Breast epithelium (tissue), 4 donors: ENCODE data around the gene MYLK3. TPM values are rescaled to one million over a fixed set of nuclear protein-coding genes. Genes with fewer than 3 reads are reported as not detected.

ENCODE experiments used
- DNase-seq, 2 donors: peaks; one replicate each; pipeline ENCODE4 v3.0.0-alpha.2; 2019; ENCODE audit warnings: low spot score in 2 of 2
- H3K27ac ChIP-seq, 2 donors: fragments of 200-600 bp; sonication (generic) in 1 of 2; one replicate each; pipeline ENCODE4 v1.5.1; 2016 to 2019; ENCODE audit warnings: mild to moderate bottlenecking in 1 of 2
- H3K27me3 ChIP-seq, 2 donors: fragments of 200-600 bp; sonication (generic) in 1 of 2; one replicate each; pipeline versions ENCODE4 v1.5.1 to v1.6.0; 2017 to 2019; ENCODE audit warnings: control low read depth in 1 of 2, mild to moderate bottlenecking in 1 of 2
- H3K36me3 ChIP-seq: fragments of 200-600 bp; one replicate; pipeline ENCODE4 v1.5.1; 2019
- H3K4me1 ChIP-seq, 2 donors: fragments of 200-600 bp; sonication (generic); one replicate each; pipeline ENCODE4 v1.5.1; 2016 to 2019; ENCODE audit warnings: control low read depth in 1 of 2
- H3K4me3 ChIP-seq, 3 donors: fragments of 200-600 bp; sonication (generic); 1 replicate in 2 of 3; 2 replicates in 1 of 3; pipeline ENCODE4 v1.5.1; 2016 to 2019; ENCODE audit warnings: mild to moderate bottlenecking in 3 of 3, moderate library complexity in 2 of 3
- H3K9me3 ChIP-seq, 2 donors: fragments of 200-600 bp; sonication (generic) in 1 of 2; one replicate each; pipeline ENCODE4 v1.5.1; 2016 to 2019; ENCODE audit warnings: control low read depth in 1 of 2
- CTCF ChIP-seq, 3 donors: fragments of 450-650 bp; IDR thresholded peaks; one replicate each; pipeline ENCODE4 v1.5.1; 2016 to 2017; ENCODE audit warnings: antibody characterized with exemption in 3 of 3, mild to moderate bottlenecking in 3 of 3, moderate library complexity in 3 of 3
- POLR2A ChIP-seq: fragments of 450-650 bp; IDR thresholded peaks from one replicate; pipeline ENCODE4 v1.6.1; 2016; ENCODE audit warnings: antibody characterized with exemption, mild to moderate bottlenecking, moderate library complexity
- POLR2AphosphoS5 ChIP-seq, 3 donors: sonication (generic); formaldehyde crosslinking; IDR thresholded peaks; one replicate each; pipeline ENCODE4 v1.6.1; 2017; ENCODE audit warnings: antibody characterized with exemption in 3 of 3
- intact Hi-C: fragments of 100-400 bp; cut with DNase I; formaldehyde crosslinking; loops from one replicate; pipeline ENCODE4 v1.15.1; 2023; ENCODE audit warnings: low total_unique reads
- total RNA-seq, 3 donors: library from RNA; depleted of rRNA; stranded (reverse); fragments of >200 nt; gene quantifications; one replicate each; pipeline ENCODE4 v1.1.0, GENCODE V29; 2016

Gene MYLK3
- total RNA-seq, 3 donors from 2014 or later: 0.48 to 0.59 TPM; not detected in 1

- Histone ChIP-seq H3K4me1 (no peaks in the 10 kb centered on the region), H3K4me3 (no peak overlapping the region), H3K9me3 (peaks cover 4 to 6% of the 10 kb centered on the region in 2 donors), H3K27me3 (no peaks in the 10 kb centered on the region), H3K27ac (no peak overlapping the region), H3K36me3 (no peaks in the 10 kb centered on the region)
- no peak for DNase-seq
- TF ChIP-seq CTCF (IDR thresholded peaks at IDR 0.05): no peak
- TF ChIP-seq POLR2A: no peak
- intact Hi-C loops: no loop called here
Observed at GRCh38 chr16:46783800-46784199, 35.7 kb upstream of the MYLK3 start.

GRCh38 chr16:46782320-46782719 is 34.2 kb upstream of the MYLK3 start:
- H3K27ac ChIP-seq: no peak overlapping the region

GRCh38 chr16:46777804-46778203 is 29.7 kb upstream of the MYLK3 start:
- no peaks in the 10 kb centered on the region for H3K4me1 ChIP-seq
- TF ChIP-seq POLR2AphosphoS5 (IDR thresholded peaks at IDR 0.05): no peak
- TF ChIP-seq POLR2A: no peak
- TF ChIP-seq CTCF (IDR thresholded peaks at IDR 0.05): no peak
- no peaks in the 10 kb centered on the region for H3K36me3 ChIP-seq
- H3K27me3 ChIP-seq: no peaks in the 10 kb centered on the region
- no peak overlapping the region for H3K27ac ChIP-seq
- intact Hi-C loops: no loop called here
- H3K9me3 ChIP-seq: no peaks in the 10 kb centered on the region
- no peak overlapping the region for H3K4me3 ChIP-seq
- DNase-seq: no peak

More at GRCh38 chr16:46782320-46782719, 34.2 kb upstream of the MYLK3 start:
- no peak for TF ChIP-seq POLR2AphosphoS5 (IDR thresholded peaks at IDR 0.05)
- no peak for TF ChIP-seq CTCF (IDR thresholded peaks at IDR 0.05)
- TF ChIP-seq POLR2A: no peak
- Histone ChIP-seq H3K36me3 (no peaks in the 10 kb centered on the region), H3K27me3 (no peaks in the 10 kb centered on the region), H3K4me1 (no peaks in the 10 kb centered on the region), H3K9me3 (peaks cover 4 to 6% of the 10 kb centered on the region in 2 donors), H3K4me3 (no peak overlapping the region)
- DNase-seq: no peak
- intact Hi-C loops: no loop called here

DNA sequence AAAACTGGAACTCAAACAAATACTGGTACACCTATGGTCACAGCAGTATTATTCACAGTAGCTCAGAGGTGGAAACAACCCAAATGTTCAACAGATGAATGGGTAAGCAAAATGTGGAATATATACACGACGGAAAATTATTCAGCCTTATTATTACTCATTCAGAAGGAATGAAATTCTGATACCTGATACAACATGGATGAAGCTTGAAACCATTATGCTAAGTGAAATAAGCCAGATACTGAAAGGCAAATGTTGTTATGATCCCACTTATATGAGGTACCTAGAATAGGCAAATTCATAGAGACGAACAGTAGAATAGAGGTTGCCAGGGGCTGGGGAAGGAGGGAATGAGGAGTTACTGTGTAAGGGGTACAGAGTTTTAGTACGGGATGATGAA is 27.1 kb upstream of the MYLK3 start:
- H3K27ac ChIP-seq: no peak overlapping the region
- H3K9me3 ChIP-seq: no peaks in the 10 kb centered on the region
- DNase-seq: no peak
- TF ChIP-seq POLR2A (no peak), CTCF (IDR thresholded peaks at IDR 0.05) (no peak), POLR2AphosphoS5 (IDR thresholded peaks at IDR 0.05) (no peak)
- H3K4me1 ChIP-seq: no peaks in the 10 kb centered on the region
- no peaks in the 10 kb centered on the region for H3K27me3 ChIP-seq
- intact Hi-C loops: no loop called here
- no peaks in the 10 kb centered on the region for H3K36me3 ChIP-seq
- H3K4me3 ChIP-seq: no peak overlapping the region

GRCh38 chr16:46774743-46775177 is 26.6 kb upstream of the MYLK3 start:
- DNase-seq: no peak
- no peaks in the 10 kb centered on the region for H3K27me3 ChIP-seq
- no peak overlapping the region for H3K4me3 ChIP-seq
- TF ChIP-seq CTCF (IDR thresholded peaks at IDR 0.05) (no peak), POLR2AphosphoS5 (IDR thresholded peaks at IDR 0.05) (no peak), POLR2A (no peak)
- no peak overlapping the region for H3K27ac ChIP-seq
- intact Hi-C loops: no loop called here
- H3K9me3 ChIP-seq: no peaks in the 10 kb centered on the region
- no peaks in the 10 kb centered on the region for H3K4me1 ChIP-seq
- H3K36me3 ChIP-seq: no peaks in the 10 kb centered on the region
